ENCODE measurements around the gene NEIL1. TPM values are rescaled to one million over a fixed set of nuclear protein-coding genes. Genes with fewer than 3 reads are reported as not detected.
"Not testable (repeated sequence)": the region's sequence is repeated elsewhere in the genome, so short reads cannot be mapped to it uniquely, and the experiment has no call there.

Gene NEIL1
- total and polyA plus RNA-seq, 2 donors (not counting 1 experiment from before 2014, with no cell fraction given), result 103 to 251 TPM

DNA sequence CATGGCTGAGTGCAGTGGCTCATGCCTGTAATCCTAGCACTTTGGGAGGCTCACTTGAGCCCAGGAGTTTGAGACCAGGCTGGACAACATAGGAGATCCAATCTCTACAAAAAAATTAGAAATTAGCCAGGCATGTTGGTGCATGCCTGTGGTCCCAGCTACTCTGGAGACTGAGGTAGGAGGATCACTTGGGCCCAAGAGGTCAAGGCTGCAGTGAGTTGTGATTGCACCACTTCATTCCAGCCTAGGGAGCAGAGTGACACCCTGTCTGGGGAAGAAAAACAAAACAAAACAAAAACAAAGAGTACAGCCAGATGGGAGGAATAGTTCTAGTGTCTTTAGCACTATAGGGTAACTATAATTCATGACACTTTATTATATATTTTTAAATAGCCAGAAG, 37.1 kb upstream of the NEIL1 start:
- Histone ChIP-seq H3K27me3 (replicated peaks in 1 of 4; ENCODE audit: control extremely low read depth in 1 of 4, control insufficient read depth in 3 of 4, insufficient read depth in 4 of 4, low read length in 3 of 4) (peaks cover 0 to 13% (median 4%) of the 10 kb centered on the region in 4 experiments), H2AFZ (ENCODE audit: insufficient read depth, low read depth, low read length, poor library complexity, severe bottlenecking) (no peak overlapping the region), H3K9ac (ENCODE audit: low read length) (no peak overlapping the region), H3K9me3 (ENCODE audit: control extremely low read depth in 1 of 3, control insufficient read depth in 2 of 3, insufficient read depth in 1 of 3, low read length in 2 of 3) (no peaks in the 10 kb centered on the region), H3K79me2 (ENCODE audit: control insufficient read depth, insufficient read depth, low read length) (no peaks in the 10 kb centered on the region), H3K4me1 (ENCODE audit: control insufficient read depth in 2 of 2, insufficient read depth in 2 of 2, low read length in 2 of 2) (no peaks in the 10 kb centered on the region), H3K4me3 (ENCODE audit: control extremely low read depth in 1 of 5, extremely low read depth in 1 of 5, insufficient read depth in 1 of 5, low read depth in 2 of 5, low read length in 4 of 5) (no peak overlapping the region), H3K36me3 (replicated peaks in 1 of 2; ENCODE audit: control extremely low read depth in 1 of 2, control insufficient read depth in 1 of 2, extremely low read depth in 1 of 2, insufficient read depth in 2 of 2, low read length in 1 of 2) (no peaks in the 10 kb centered on the region), H4K20me1 (ENCODE audit: control insufficient read depth, insufficient read depth, low read length, poor library complexity, severe bottlenecking) (no peaks in the 10 kb centered on the region), H3K4me2 (replicated peaks; ENCODE audit: low read depth, low read length, poor library complexity, severe bottlenecking) (no peak overlapping the region), H3K27ac (ENCODE audit: low read length in 2 of 2) (no peak overlapping the region)
- no peaks in the 10 kb centered on the region for H3K9me3 Mint-ChIP-seq (ENCODE audit: insufficient read depth)
- ChIA-PET CTCF (interaction anchor here (0.7 kb wide), 1 partner anchor 823 kb away, joined by 3 read pairs; no protein-coding TSS in a partner anchor), POLR2A (no interaction called here)
- no peak for DNase-seq
- no peak for ATAC-seq (ENCODE audit: low read depth)
- H3K27me3 Mint-ChIP-seq, result peaks cover 41% of the 10 kb centered on the region
- intact Hi-C loops (cut with micrococcal nuclease), result no loop called here
- H3K4me3 Mint-ChIP-seq, result no peak overlapping the region
- no peaks in the 10 kb centered on the region for H3K4me1 Mint-ChIP-seq
- TF ChIP-seq EZH2 (IDR thresholded peaks at IDR 0.05; ENCODE audit: borderline replicate concordance, insufficient read depth, low read depth, low read length, poor library complexity, severe bottlenecking), result no peak
- TF ChIP-seq, protein P1, sequence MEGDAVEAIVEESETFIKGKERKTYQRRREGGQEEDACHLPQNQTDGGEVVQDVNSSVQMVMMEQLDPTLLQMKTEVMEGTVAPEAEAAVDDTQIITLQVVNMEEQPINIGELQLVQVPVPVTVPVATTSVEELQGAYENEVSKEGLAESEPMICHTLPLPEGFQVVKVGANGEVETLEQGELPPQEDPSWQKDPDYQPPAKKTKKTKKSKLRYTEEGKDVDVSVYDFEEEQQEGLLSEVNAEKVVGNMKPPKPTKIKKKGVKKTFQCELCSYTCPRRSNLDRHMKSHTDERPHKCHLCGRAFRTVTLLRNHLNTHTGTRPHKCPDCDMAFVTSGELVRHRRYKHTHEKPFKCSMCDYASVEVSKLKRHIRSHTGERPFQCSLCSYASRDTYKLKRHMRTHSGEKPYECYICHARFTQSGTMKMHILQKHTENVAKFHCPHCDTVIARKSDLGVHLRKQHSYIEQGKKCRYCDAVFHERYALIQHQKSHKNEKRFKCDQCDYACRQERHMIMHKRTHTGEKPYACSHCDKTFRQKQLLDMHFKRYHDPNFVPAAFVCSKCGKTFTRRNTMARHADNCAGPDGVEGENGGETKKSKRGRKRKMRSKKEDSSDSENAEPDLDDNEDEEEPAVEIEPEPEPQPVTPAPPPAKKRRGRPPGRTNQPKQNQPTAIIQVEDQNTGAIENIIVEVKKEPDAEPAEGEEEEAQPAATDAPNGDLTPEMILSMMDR (IDR thresholded peaks at IDR 0.05), result no peak
- no peak overlapping the region for H3K27ac Mint-ChIP-seq

DNA sequence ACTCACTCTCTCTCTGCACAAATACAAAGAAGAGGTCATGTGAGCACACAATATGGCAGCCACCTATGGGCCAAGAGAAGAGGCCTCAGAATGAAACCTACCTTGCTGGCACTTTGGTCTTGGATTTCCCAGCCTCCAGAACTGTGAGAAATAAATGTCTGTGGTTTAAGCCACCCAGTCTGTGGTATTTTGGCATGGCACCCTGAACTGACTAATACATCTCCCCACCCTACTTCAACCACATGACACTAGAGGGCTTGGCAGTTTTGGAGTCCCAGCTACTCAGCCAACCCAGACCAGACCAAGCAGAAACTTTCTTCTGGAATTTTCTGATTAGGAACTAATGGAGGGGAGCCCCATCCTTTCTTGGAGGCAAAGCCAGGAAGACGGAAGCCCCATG, 34.3 kb upstream of the NEIL1 start:
- H3K9me3 Mint-ChIP-seq (ENCODE audit: insufficient read depth); H2AFZ ChIP-seq (ENCODE audit: insufficient read depth, low read depth, low read length, poor library complexity, severe bottlenecking); H3K9ac ChIP-seq (ENCODE audit: low read length); H3K4me1 ChIP-seq (ENCODE audit: control insufficient read depth in 2 of 2, insufficient read depth in 2 of 2, low read length in 2 of 2); CTCF ChIA-PET; H3K27ac ChIP-seq (ENCODE audit: low read length in 2 of 2); H3K4me1 Mint-ChIP-seq; H3K27ac Mint-ChIP-seq; POLR2A ChIA-PET; DNase-seq; ATAC-seq (ENCODE audit: low read depth); H3K79me2 ChIP-seq (ENCODE audit: control insufficient read depth, insufficient read depth, low read length); H3K9me3 ChIP-seq (ENCODE audit: control extremely low read depth in 1 of 3, control insufficient read depth in 2 of 3, insufficient read depth in 1 of 3, low read length in 2 of 3); H4K20me1 ChIP-seq (ENCODE audit: control insufficient read depth, insufficient read depth, low read length, poor library complexity, severe bottlenecking); H3K4me3 ChIP-seq (ENCODE audit: control extremely low read depth in 1 of 5, extremely low read depth in 1 of 5, insufficient read depth in 1 of 5, low read depth in 2 of 5, low read length in 4 of 5); intact Hi-C loops (cut with micrococcal nuclease); H3K27me3 ChIP-seq (replicated peaks in 1 of 4; ENCODE audit: control extremely low read depth in 1 of 4, control insufficient read depth in 3 of 4, insufficient read depth in 4 of 4, low read length in 3 of 4); H3K4me2 ChIP-seq (replicated peaks; ENCODE audit: low read depth, low read length, poor library complexity, severe bottlenecking); H3K4me3 Mint-ChIP-seq; H3K36me3 ChIP-seq (replicated peaks in 1 of 2; ENCODE audit: control extremely low read depth in 1 of 2, control insufficient read depth in 1 of 2, extremely low read depth in 1 of 2, insufficient read depth in 2 of 2, low read length in 1 of 2): not testable (repeated sequence)
- 100% methylated on average over 1 of the region's 1 CpG for WGBS (ENCODE audit: insufficient coverage)
- peaks cover 26% of the 10 kb centered on the region for H3K27me3 Mint-ChIP-seq
